Gastrocnemius medialis (tissue), 4 donors: ENCODE results near the gene TXNRD2.

Source experiments
- POLR2A ChIP-seq, 2 donors: fragments of 450-650 bp; IDR thresholded peaks; one replicate each; pipeline ENCODE4 v1.6.1; 2017; ENCODE audit warnings: antibody characterized with exemption in 2 of 2, mild to moderate bottlenecking in 2 of 2, moderate library complexity in 2 of 2
- TF ChIP-seq, protein P1 (sequence below), 5 experiments: fragments of 450-650 bp in 3 of 5; fragments of 200-600 bp in 2 of 5; sonication (generic) in 2 of 5; IDR thresholded peaks in 4 of 5; conservative IDR thresholded peaks in 1 of 5; 1 replicate in 4 of 5; 2 replicates in 1 of 5; pipeline ENCODE4 v1.5.1; 2016 to 2019; ENCODE audit warnings: antibody characterized with exemption in 5 of 5, mild to moderate bottlenecking in 3 of 5, moderate library complexity in 3 of 5

DNA sequence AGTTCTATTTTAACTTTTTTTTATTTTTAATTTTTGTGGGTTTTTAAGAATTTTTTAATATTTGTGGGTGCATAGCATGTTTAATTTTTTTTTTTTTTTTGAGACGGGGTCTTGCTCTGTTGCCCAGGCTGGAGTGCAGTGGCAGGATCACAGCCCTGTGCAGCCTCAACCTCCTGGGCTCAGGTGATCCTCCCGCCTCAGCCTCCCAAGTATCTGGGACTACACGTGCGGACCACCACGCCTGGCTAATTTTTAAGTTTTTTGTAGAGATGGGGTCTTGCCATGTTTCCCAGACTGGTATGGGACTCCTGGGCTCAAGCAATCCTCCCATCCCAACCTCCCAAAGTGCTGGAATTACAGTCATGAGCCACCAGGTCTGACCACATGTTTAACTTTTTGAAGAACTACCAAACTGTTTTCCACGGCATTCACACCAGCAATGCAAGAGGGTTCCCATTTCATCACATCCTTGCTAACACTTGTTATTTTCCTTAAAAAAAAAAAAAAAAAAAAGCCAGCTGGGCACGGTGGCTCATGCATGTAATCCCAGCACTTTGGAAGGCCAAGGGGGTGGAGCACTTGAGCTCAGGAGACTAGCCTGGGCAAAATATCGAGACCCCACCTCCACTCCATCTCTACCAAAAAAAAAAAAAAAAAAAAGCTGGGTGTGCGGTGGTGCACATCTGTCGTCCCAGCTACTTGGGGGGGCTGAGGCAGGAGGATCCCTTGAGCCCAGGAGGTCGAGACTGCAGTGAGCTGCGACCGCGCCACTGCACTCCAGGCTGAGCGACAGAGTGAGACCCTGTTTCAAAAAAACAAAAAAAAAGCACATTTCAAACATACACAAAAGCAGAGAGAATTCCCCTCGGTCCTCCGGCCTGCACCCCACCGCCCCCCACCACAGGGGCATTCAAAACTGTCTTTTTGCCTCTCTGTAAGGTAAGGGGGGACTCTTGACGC lies 16.7 kb upstream of the TXNRD2 start:
- TF ChIP-seq, protein P1, sequence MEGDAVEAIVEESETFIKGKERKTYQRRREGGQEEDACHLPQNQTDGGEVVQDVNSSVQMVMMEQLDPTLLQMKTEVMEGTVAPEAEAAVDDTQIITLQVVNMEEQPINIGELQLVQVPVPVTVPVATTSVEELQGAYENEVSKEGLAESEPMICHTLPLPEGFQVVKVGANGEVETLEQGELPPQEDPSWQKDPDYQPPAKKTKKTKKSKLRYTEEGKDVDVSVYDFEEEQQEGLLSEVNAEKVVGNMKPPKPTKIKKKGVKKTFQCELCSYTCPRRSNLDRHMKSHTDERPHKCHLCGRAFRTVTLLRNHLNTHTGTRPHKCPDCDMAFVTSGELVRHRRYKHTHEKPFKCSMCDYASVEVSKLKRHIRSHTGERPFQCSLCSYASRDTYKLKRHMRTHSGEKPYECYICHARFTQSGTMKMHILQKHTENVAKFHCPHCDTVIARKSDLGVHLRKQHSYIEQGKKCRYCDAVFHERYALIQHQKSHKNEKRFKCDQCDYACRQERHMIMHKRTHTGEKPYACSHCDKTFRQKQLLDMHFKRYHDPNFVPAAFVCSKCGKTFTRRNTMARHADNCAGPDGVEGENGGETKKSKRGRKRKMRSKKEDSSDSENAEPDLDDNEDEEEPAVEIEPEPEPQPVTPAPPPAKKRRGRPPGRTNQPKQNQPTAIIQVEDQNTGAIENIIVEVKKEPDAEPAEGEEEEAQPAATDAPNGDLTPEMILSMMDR (IDR thresholded peaks at IDR 0.05 in 4 of 5, conservative IDR thresholded peaks at IDR 0.05 in 1 of 5), result no peak
- TF ChIP-seq POLR2A (IDR thresholded peaks at IDR 0.05), result no peak
